AG10803 (cell line): ENCODE results near the gene FTCD.

Source experiments
- DNase-seq: peaks from one replicate; pipeline ENCODE4 v3.0.0; 2010; ENCODE audit warnings: low read depth
- H3K4me3 ChIP-seq: 2 replicates; pipeline ENCODE4 v1.5.1; 2011; ENCODE audit warnings: mild to moderate bottlenecking, low read length, control low read depth
- CTCF ChIP-seq: conservative IDR thresholded peaks from 2 replicates; pipeline ENCODE4 v1.5.1; 2011; ENCODE audit warnings: mild to moderate bottlenecking, low read length, control low read depth, inconsistent platforms

FTCD gene

GRCh38 chr21:46104104-46104503 is 51.3 kb downstream of the FTCD start:
- no peak for DNase-seq
- no peak overlapping the region for H3K4me3 ChIP-seq
- TF ChIP-seq CTCF: no peak

- DNase-seq: no peak
- no peak for TF ChIP-seq CTCF
- H3K4me3 ChIP-seq: peak overlapping the region; percentile 82
Observed at GRCh38 chr21:46100906-46101305, 54.5 kb downstream of the FTCD start.

GRCh38 chr21:46100426-46100825 is 55.0 kb downstream of the FTCD start:
- peak overlapping the region; percentile 82 for H3K4me3 ChIP-seq
- TF ChIP-seq CTCF: no peak
- peak; percentile 86 for DNase-seq

GRCh38 chr21:46100020-46100419 is 55.4 kb downstream of the FTCD start:
- no peak for TF ChIP-seq CTCF
- H3K4me3 ChIP-seq: peak overlapping the region; percentile 82
- DNase-seq: no peak

- peak; percentile 29; the same call in 1 of the 2 replicates for TF ChIP-seq CTCF
- peak overlapping the region; percentile 82 for H3K4me3 ChIP-seq
- peak; percentile 66 for DNase-seq
Observed at GRCh38 chr21:46099476-46099875, 55.9 kb downstream of the FTCD start.

- no peak for TF ChIP-seq CTCF
- peak overlapping the region; percentile 82 for H3K4me3 ChIP-seq
- no peak for DNase-seq
Observed at GRCh38 chr21:46098303-46099141, 56.9 kb downstream of the FTCD start.
